Stimulated activated CD8-positive, alpha-beta memory T cell treated with anti-CD3 and anti-CD28 coated beads, Interleukin-4, amount 100 ng/mL, for 48 hours (primary cell): ENCODE data around the gene RABGAP1.

Experiments
- DNase-seq: peaks from one replicate; pipeline ENCODE4 v3.0.0-alpha.2; 2020

The RABGAP1 gene

GRCh38 chr9:123087359-123087888 lies 146.6 kb downstream of the RABGAP1 start:
- no peak for DNase-seq

GRCh38 chr9:123089040-123089439 lies 148.2 kb downstream of the RABGAP1 start:
- DNase-seq: no peak

DNA sequence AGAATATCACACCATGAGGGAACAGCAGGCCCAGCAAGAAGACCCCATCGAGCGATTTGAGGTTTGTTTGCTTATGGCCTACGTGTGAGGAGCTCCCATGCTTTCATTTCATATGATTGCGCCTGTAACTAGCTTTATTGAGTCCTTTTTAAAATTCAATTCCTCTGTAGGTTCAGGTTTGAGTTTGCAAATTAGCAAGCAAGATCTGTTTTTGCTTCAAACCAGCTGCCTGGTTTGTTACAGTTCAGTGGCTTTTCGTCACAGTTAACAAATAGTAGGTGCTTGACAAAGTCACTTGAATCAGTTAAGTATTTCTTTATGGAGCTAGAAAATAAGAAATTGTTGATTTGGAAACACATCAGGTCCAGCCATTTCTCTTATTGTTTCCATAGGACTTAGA lies 149.0 kb downstream of the RABGAP1 start:
- no peak for DNase-seq

GRCh38 chr9:123090198-123090896 lies 149.5 kb downstream of the RABGAP1 start:
- DNase-seq: no peak

- no peak for DNase-seq
Observed at GRCh38 chr9:123090956-123091355, 150.1 kb downstream of the RABGAP1 start.

DNA sequence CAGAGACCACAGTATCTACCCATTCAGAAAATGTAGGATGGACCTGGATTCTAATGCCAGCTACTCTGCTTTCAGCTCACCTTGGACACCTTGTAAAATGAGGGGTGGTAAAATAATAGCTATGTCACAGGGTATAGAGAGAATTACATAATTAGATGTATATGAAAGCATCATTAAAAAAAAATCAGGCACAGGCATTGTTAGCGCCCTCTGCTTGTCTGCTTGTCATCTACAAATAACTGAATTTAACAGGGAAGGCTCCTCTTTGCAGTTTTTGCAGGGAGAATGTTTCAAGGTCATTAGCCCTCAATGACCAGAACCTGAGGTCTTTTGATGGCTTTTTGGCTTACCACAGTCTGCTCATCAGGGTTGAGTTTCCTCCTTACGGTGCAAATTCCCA lies 150.6 kb downstream of the RABGAP1 start:
- no peak for DNase-seq

DNA sequence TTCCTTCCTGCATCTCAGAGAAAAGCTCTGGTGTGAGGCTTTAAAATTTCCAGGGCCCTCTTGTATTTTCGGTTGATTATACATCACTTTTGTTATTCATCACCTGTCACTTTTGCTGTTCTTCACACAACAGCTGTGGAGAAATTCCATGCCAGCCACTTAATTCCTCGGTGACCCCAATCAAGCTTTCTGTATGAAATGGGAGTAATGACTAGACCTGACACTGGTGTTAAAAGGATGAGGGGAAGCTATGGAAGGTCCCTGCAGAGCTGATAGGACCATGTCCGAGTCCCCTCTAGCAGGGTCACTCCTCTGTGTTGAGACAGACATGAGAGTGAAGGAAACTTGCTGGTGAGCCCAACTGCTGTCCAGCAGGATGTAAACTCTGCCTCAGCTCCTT lies 152.3 kb downstream of the RABGAP1 start:
- DNase-seq: no peak

GRCh38 chr9:123096987-123097386 lies 156.2 kb downstream of the RABGAP1 start:
- DNase-seq: no peak

GRCh38 chr9:123097430-123098095 lies 156.7 kb downstream of the RABGAP1 start:
- DNase-seq: no peak

GRCh38 chr9:123098096-123098459 lies 157.3 kb downstream of the RABGAP1 start:
- DNase-seq: no peak

GRCh38 chr9:123099042-123099441 lies 158.2 kb downstream of the RABGAP1 start:
- DNase-seq: no peak

DNA sequence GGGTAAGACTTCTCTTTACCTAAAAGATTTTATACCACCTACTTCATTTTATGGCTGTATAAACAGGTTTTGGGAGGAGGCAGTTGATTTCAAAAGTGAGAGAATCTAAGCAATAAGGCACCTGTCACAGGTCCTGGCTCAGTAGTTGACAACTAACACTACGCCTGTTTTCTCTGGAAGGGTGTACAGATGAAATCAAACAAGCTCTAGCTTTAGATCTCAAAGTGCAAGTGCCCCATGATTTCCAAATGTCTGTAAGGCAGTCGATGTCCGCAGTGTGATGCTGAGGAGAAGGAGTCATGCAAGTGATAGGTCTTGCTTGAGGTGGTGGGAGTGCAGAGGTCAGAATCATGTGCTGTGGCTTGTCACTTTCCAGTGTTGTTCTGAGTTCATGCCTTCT lies 158.7 kb downstream of the RABGAP1 start:
- DNase-seq: no peak

DNA sequence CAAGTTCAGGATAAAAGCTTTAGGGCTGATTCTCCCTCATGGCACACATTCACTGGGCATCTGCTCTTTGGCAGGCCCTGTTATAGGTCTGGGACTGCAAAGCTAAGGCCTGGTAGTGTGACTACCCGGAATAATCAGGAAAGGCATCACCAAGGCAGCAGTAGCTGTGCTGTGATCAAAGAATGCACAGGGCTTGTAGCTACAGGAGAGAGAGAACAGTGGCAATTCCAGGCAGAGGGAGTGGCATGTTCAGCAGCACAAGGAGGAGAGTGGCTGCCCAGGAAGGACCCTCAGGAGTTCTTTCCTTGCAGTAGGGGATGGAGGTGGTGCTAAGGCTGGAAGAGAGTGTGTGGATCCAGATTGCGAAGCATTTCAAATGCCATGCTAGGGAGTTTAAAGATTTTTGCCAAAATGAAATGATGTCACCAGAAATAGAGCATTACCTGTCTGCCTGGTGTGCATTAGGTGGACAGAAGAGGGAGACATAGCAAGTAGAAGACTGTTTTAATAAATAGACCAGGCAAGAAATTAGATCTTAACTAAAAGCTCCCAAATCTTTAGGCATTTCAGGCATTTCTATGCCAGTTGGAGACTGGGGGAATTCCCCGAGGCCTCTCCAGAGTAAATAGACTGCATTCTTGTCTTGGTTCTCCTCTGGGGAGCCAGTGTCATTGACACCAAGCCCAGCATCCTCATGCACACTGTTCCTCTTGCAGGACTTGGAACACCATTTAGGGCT lies 161.7 kb downstream of the RABGAP1 start:
- no peak for DNase-seq

- DNase-seq: no peak
Observed at GRCh38 chr9:123104807-123105206, 164.0 kb downstream of the RABGAP1 start.

DNA sequence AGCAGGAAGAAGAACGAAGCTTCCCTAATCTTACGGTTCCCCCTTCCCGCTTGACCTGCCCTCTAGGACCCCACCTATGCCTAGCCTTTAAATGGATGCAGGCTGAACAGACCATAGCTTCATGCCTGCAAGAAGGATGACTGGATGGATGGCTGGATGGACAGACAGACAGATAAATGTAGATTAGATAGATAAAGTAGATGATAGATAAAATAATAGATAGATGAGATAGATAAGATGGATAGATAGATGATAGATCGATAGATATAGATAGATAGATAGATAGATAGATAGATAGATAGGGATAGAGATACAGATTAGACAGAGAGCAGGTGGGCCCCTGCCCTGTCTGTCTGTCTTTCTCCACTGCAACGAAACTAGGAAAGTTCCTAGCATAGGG lies 164.7 kb downstream of the RABGAP1 start:
- no peak for DNase-seq

GRCh38 chr9:123107639-123108285 lies 166.9 kb downstream of the RABGAP1 start:
- no peak for DNase-seq

DNA sequence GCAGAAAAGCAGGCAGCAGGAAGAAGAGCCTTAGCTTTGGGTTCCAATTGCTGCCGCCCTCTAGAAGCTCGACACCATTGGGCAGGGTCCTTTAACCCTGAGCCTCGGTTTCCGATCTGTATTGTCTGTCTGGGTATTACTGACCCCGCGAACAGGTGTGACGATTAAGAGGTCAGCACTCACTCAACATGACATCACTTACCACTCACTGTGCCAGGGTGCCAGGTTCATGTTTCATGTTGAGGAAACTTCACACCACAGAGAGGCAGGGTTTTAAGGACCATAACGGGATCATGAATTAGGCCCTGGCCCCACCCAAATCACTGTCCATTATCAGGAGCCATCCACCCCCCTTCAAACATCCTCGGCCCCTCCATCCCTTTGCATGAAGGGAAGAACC lies 168.2 kb downstream of the RABGAP1 start:
- no peak for DNase-seq

- DNase-seq: no peak
Observed at GRCh38 chr9:123109540-123110279, 168.9 kb downstream of the RABGAP1 start.

DNA sequence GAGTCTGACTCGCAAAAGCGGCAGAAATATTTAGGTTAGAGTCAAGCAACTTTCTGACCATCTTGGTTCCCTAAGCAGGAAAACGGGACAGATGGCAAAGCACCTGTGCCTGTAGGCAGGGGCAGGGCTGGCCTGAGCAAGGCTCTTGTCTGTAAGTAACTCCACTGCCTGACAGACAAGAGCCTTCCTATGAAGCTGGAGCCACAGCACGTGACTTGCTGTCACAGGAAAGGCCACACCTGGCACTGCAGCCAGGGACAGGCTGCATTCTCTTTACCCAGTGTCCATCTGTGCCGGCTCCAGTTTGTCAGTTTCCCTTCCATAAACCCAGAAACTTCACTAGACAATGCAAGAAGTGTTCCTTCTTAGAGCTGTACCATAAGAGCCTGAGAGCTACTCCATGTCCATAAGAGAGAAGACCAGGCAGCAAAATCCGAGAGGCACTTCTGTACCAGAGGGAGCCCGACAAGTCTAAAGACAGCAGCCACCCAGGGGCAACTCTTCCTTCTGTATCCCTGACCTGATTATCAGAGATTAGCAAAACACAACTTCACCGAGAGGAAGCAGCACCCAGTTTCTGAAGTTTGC lies 170.7 kb downstream of the RABGAP1 start:
- no peak for DNase-seq

- DNase-seq: no peak
Observed at GRCh38 chr9:123112015-123112975, 171.5 kb downstream of the RABGAP1 start.

GRCh38 chr9:123113185-123113584 lies 172.4 kb downstream of the RABGAP1 start:
- no peak for DNase-seq
